ENCODE measurements around the gene TOR3A. TPM values are rescaled to one million over a fixed set of nuclear protein-coding genes. Genes with fewer than 3 reads are reported as not detected.

Gene TOR3A
- total and polyA plus RNA-seq, 2 of the 8 experiments (the other 6 are each of a cell fraction or from before 2014, with no cell fraction given) = 15.3 to 21.4 TPM

DNA sequence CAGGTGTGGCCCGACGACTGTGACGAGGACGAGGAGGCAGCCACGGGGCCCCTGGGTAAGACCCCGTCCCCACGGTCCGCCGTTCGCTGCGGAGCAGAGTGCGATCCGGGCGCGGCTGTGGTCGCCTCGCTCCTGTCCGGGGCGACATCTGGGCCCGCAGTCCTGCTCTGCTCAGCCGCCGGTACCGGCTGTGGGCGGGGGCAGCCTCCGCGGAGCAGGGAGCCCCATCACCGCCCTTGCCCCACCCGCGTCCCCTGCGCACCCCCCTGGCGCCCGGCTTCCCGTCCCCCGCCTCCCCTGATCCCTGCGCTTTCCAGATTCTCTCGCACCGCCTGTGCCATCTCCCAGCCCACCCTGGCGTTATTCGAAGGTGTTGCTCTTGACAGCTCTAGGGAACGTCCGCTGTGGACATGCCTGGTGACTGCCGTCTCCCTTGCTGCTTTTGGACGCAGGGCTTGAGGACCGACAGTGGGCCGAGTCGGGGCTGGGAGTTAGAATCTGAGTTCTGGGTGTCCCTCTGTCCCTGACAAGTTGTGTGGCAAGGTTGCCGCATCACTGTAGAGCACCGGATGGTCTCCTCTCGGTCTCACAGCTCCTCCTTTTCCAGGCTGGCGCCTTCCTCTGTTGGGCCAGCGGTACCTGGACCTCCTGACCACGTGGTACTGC is 596 bp downstream of the TOR3A start:
- no peaks in the 10 kb centered on the region; a peak in 1 of 8 replicates for H3K36me3 ChIP-seq (ENCODE audit: control insufficient read depth in 2 of 4, insufficient read depth in 4 of 4, low read length in 3 of 4)
- H2BK12ac ChIP-seq (ENCODE audit: low read depth, low read length) = no peak overlapping the region
- H4K8ac ChIP-seq (ENCODE audit: extremely low read depth, insufficient read depth, low read length) = peak overlapping the region; percentile 70; the same call in 1 of the 2 replicates
- H2AK5ac ChIP-seq (ENCODE audit: low read depth, low read length) = no peak overlapping the region
- no peak overlapping the region for H2BK120ac ChIP-seq (replicated peaks; ENCODE audit: low read depth, low read length)
- no peaks in the 10 kb centered on the region for H3K79me2 ChIP-seq (ENCODE audit: control insufficient read depth in 1 of 2, insufficient read depth in 2 of 2, low read length in 2 of 2)
- no peaks in the 10 kb centered on the region for H3K9me3 ChIP-seq (ENCODE audit: insufficient read depth in 2 of 2, low read depth in 1 of 2, low read length in 1 of 2)
- H3K23me2 ChIP-seq (ENCODE audit: low read depth, low read length) = peaks cover 13% of the 10 kb centered on the region
- H3K4me1 ChIP-seq (replicated peaks in 1 of 4; ENCODE audit: control insufficient read depth in 3 of 4, insufficient read depth in 4 of 4, low read length in 3 of 4) = peaks cover 0 to 17% (median 10%) of the 10 kb centered on the region in 4 experiments; a peak in 6 of 7 replicates
- H3K23ac ChIP-seq (ENCODE audit: insufficient read length) = no peak overlapping the region
- H4K20me1 ChIP-seq (replicated peaks in 1 of 2; ENCODE audit: control insufficient read depth in 1 of 2, insufficient read depth in 2 of 2, low read length in 2 of 2) = no peaks in the 10 kb centered on the region
- no peak for FAIRE-seq
- WGBS, 2 experiments (ENCODE audit: extremely low coverage in 1 of 2, insufficient coverage in 1 of 2, insufficient read length in 1 of 2, insufficient replicate concordance in 2 of 2, low coverage in 1 of 2, low lambda C conversion rate in 2 of 2, missing lambda C conversion rate in 1 of 2) = 1% methylated on average over 35 of the region's 52 CpGs; no CpG with 5 or more reads in 1 of the 2 experiments
- peak overlapping the region; percentile 61 to 72 (median 62); a peak in 6 of 7 replicates for H3K9ac ChIP-seq (replicated peaks in 1 of 4; ENCODE audit: extremely low read depth in 1 of 4, low read depth in 3 of 4, low read length in 3 of 4)
- H3K56ac ChIP-seq (replicated peaks; ENCODE audit: insufficient read length, low read depth, low read length) = no peak overlapping the region
- peaks cover 3% of the 10 kb centered on the region for H3K79me1 ChIP-seq (ENCODE audit: low read depth, low read length)
- H3K14ac ChIP-seq (ENCODE audit: insufficient read length) = no peak overlapping the region
- H2BK5ac ChIP-seq (ENCODE audit: low read depth, low read length) = peak overlapping the region; percentile 30; the same call in 1 of the 2 replicates
- H2AFZ ChIP-seq (ENCODE audit: low read length) = peak overlapping the region; percentile 68; the same call in 1 of the 2 replicates
- H3K27ac ChIP-seq (ENCODE audit: low read depth, low read length) = no peak overlapping the region
- ChIA-PET POLR2A (ENCODE audit: partially characterized antibody) (interaction anchor here (1.2 to 2.2 kb wide), 5 partner anchors 9 to 38 kb away, joined by 3 to 9 read pairs (median 4); no protein-coding TSS in a partner anchor), CTCF (ENCODE audit: partially characterized antibody) (interaction anchor here (0.5 to 4.2 kb wide), 5 partner anchors 11 to 286 kb away, joined by 3 to 15 read pairs (median 3); no protein-coding TSS in a partner anchor)
- H3K4me3 ChIP-seq (ENCODE audit: extremely low read depth in 1 of 4, insufficient read depth in 2 of 4, low read depth in 3 of 4, low read length in 4 of 4) = peak overlapping the region; percentile 55 to 74 (median 70)
- H2BK15ac ChIP-seq (ENCODE audit: low read length) = no peak overlapping the region
- peak overlapping the region; percentile 90 for H3K18ac ChIP-seq (ENCODE audit: extremely low read depth, low read length)
- DNase-seq (ENCODE audit: low read depth in 1 of 2, low spot score in 2 of 2) = peak in 1 of 2 experiments; percentile 69
- H4K5ac ChIP-seq (ENCODE audit: insufficient read length, low read depth, low read length) = no peak overlapping the region
- no peak overlapping the region for H2BK20ac ChIP-seq (ENCODE audit: low read length)
- H3K4me2 ChIP-seq (ENCODE audit: insufficient read depth in 1 of 2, low read depth in 2 of 2, low read length in 2 of 2) = peak overlapping the region; percentile 98 to 99
- H3K4ac ChIP-seq (replicated peaks; ENCODE audit: insufficient read length, low read depth, low read length) = no peak overlapping the region
- H4K91ac ChIP-seq (replicated peaks; ENCODE audit: insufficient read length, low read length) = no peak overlapping the region
- no peaks in the 10 kb centered on the region for H3K27me3 ChIP-seq (replicated peaks in 1 of 4; ENCODE audit: control insufficient read depth in 3 of 4, extremely low read depth in 1 of 4, insufficient read depth in 3 of 4, low read length in 3 of 4)
- TF ChIP-seq CHD2 (IDR thresholded peaks at IDR 0.05; ENCODE audit: low read length) (no peak), SIN3A (conservative IDR thresholded peaks at IDR 0.05 in 1 of 2, IDR thresholded peaks at IDR 0.05 in 1 of 2; ENCODE audit: low read depth in 1 of 2, low read length in 2 of 2) (peak; percentile 37 to 49; a peak in 2 of 4 replicates), TEAD4 (IDR thresholded peaks at IDR 0.05; ENCODE audit: low read depth, low read length) (no peak), SP2 (IDR thresholded peaks at IDR 0.05; ENCODE audit: low read length) (no peak), SAP30 (IDR thresholded peaks at IDR 0.05; ENCODE audit: insufficient read depth, insufficient replicate concordance, low read length) (peak; percentile 86), POLR2A (IDR thresholded peaks at IDR 0.05; ENCODE audit: control extremely low read depth in 1 of 2, low read depth in 2 of 2, low read length in 2 of 2) (0 out of 3 replicates have a peak, but pooled peaks of 1 of the 2 experiments have one; percentile 17), BCL11A (IDR thresholded peaks at IDR 0.05; ENCODE audit: low read depth in 2 of 2, low read length in 2 of 2) (no peak), TAF1 (IDR thresholded peaks at IDR 0.05; ENCODE audit: low read depth, low read length) (no peak; the same call in 1 of the 2 replicates), KDM4A (IDR thresholded peaks at IDR 0.05; ENCODE audit: low read depth, low read length, severe bottlenecking) (peak; percentile 39), SUZ12 (IDR thresholded peaks at IDR 0.05; ENCODE audit: low read length) (no peak)
- TF ChIP-seq, protein P1, sequence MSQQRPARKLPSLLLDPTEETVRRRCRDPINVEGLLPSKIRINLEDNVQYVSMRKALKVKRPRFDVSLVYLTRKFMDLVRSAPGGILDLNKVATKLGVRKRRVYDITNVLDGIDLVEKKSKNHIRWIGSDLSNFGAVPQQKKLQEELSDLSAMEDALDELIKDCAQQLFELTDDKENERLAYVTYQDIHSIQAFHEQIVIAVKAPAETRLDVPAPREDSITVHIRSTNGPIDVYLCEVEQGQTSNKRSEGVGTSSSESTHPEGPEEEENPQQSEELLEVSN (IDR thresholded peaks at IDR 0.05) = peak; percentile 59

Data from H1 (cell line).